ENCODE measurements around the gene PDGFB. TPM values are rescaled to one million over a fixed set of nuclear protein-coding genes. Genes with fewer than 3 reads are reported as not detected.

PDGFB gene
- total RNA-seq, 1 donor from 2014 or later = 2.0 TPM

DNA sequence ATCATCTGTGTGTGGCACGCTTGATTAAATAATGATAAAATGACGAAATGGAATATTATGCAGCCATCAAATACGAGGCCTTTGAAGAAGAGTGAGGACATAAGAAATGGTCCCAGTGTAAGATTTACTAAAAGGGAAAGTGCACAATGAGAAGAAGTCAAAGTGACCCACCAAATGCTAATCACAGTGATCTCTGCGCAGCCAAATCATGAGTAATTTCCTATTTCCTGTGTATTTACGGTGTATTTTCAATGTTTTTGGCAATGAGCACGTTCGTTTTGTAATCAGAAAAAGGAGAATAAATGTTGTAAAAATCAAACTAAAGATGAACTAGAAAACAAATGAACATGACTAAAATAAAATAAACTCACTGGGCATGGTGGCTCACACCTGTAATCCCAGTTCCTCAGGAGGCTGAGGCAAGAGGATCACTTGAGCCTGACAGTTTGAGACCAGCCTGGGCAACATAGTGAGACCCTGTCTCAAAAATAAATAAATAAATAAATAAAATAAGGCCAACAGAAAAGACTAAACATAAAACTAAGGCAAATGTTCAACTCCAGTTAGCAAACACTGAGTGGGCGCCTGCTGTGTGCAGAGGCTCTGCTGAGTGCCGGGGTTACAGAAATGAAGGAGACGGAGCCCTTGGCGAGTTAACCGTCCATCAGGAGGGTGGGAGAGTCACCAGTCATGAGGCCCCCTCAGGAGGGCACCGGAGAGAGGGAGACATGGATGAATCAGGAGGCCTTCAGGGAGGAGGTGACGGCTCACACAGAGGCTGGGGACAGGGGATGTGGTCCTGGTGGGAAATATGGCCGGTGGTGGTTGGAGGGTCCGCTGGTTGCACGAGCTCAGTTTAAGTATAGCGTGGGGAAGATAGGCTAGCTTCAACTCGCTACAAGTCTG is 66.3 kb downstream of the PDGFB start:
- FAIRE-seq = no peak

DNA sequence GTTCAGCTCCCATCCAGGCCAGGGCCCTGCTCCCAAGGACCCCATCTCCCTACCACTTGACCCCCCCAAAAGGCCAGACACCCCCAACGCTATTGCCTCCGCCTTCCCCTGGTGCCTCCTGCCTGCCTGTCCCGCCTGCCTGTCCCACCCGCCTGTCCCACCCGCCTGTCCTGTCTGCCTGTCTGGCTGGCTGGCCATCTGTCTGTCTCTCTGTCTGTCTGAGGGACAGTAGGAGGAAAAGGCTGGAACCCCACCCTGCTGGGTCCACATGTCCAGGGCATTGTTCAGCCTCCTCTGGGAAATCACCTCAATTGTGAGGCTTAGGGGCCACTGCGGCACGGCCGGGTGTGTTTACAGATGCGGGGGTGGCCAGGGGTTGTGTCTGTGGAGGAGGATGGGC is 67.0 kb downstream of the PDGFB start:
- DNase-seq (ENCODE audit: low spot score in 2 of 2) (no peak), FAIRE-seq (no peak)

More for the DNA sequence above, 66.3 kb downstream of the PDGFB start:
- no peak for DNase-seq (ENCODE audit: low spot score in 2 of 2)

DNA sequence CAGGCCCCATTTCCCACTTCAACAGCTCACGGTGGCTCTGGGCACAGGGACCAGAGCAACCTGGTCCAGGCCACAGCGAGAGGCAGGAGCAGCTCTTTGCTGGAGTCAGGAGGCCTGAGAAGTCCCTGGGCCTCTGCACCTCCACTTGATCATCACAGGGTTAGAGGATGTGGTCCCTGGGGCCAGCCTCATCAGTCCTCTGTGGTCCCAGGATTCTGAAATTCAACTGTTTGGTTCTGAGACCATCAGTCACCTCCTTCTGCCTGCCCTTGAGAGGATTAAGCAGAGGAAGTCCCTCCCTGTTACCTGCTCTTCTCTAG is 67.4 kb downstream of the PDGFB start:
- FAIRE-seq (no peak), DNase-seq (ENCODE audit: low spot score in 2 of 2) (no peak)

DNA sequence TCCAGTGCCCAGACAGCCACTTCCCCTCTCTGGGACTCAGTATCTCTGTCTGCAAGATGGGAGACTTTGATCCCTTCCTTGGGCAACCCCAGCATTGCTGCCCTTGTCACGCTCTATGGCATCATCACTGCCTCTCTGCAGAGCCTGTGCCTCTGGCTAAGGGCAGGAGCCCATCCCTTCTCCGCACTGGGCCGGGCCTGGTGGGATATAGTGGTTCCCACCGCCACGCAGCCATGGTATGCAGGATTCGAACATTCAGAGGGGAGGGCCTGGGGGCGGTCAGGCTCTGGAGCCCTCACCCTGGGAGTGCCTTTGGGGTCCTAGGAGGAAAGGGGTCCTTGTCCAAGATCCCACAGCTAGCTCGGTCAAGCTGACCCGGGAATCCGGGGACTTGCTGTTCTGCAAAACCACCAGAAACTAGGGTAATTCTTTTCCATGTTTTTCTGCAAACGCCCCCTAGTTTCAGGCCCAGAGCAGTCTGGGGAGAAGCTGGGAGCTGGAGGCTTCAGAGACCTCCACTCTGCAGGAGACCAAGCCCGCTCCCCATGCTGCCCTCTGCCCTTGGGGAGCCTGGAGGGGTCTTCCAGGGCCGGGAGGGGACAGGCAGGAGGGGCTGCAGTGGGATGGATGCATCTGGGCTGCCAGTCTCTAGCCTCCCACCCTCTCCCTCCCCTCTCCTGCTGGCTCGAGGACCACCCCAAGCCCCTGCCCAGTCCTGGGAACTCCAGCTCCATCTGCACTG is 67.9 kb downstream of the PDGFB start:
- FAIRE-seq (no peak), DNase-seq (ENCODE audit: low spot score in 2 of 2) (no peak)

DNA sequence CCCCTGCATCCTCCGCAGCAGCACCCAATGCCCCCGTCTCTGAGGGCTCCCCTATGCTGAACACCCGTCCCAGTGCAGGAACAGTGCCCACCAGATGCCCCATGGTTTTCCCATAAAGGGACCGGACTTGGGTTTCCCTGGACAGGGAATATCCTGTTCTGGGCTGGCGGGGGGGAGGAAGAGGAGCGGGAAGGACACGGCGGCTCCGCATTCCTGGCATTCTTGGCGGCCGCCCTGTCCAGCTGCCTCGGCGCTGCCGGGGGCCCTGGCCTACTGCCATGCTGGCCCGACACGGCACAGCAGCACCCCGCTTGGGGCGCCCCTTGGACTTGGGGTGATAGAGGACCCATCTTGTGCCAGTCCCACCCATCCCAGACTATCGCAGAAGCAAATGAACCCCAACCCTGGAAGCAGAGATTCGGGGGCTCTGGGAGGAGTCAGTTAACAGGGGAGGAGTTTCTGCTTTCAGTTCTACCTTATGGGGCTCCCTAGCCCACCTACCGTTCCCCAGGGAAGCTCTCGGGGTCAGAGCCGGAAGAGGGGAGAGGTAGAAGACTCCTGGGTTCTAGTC is 68.6 kb downstream of the PDGFB start:
- no peak for DNase-seq (ENCODE audit: low spot score in 2 of 2)
- no peak for FAIRE-seq

DNA sequence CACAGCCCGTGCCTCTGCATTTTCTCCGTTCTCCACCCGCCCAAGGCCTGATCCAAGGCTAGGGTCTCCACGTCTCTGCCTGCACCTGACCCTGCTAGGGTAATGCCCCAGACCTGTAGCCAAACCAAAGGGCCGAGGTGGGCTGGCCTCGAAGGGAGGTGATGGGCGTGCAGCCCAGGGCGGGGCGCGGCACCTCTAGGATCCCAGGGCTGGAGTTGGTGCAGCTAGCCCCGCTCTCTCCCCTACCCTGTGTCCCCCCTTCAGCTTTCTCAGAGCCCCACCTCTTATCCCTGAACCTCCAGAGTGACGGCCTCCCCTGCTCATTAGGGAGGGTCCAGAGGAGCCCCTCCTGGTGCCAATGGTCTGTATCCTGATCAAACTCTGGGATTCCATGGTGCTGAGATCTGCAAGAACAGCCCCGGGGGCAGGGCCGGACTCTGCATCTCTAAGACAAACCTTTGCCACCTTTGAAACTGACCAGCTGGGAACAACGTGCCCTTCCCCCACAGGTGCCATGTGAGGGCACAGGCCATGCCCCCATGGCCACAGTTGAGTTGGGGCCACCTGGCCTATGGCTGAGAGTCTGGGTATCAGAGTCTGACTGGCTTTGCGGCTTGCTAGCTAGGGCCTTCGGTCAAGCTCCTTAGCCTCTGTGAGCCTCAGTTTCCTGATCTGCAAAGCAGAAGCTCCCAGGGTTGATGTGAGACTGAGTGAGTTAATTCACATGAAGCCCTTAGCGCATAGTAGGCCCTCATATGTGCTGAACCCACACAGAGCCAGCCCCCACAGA is 69.2 kb downstream of the PDGFB start:
- no peak for FAIRE-seq
- no peak for DNase-seq (ENCODE audit: low spot score in 2 of 2)

DNA sequence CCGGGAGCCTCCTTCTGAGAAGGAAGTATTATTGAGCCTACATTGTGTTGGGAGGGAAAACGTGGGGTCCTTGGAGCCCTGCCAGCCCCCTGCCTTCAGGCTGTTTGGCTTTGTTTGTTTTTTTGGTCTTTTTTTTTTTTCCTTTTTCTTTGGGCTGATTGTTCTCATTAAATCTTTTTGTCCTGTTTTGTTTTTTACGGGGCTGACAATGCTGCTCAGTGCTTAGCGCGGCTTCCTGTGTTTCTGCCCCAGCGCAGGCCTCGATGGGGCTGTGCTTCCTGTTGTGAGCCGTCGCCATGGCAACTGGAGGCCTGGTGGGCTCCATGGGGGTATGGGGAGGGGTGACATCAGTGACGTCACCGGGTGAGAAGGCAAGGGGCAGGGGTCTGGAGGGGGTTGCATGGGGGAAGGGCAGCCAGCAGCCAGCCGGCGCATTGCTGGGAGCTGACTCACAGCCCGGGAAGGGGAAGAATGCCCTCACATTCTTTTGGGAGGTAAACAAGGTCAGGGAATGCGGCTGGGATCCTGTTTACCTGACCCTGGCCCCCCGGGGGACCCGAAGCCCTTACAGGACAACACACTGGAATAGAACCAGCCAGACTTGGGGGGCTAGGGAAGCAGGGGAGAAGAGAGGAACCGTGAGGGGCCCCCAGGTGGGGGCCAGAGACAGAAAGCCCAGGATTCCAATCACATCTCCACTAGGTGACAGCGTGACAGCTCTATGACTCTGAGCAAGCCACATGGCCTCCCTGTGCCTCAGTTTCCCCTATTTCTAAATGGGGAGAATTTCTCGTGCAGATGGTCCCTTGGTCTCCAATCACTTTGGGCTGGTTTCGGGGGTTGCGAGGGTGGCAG is 70.1 kb downstream of the PDGFB start:
- peak in 1 of 2 donors; percentile 55 for DNase-seq (ENCODE audit: low spot score in 2 of 2)
- FAIRE-seq = no peak

DNA sequence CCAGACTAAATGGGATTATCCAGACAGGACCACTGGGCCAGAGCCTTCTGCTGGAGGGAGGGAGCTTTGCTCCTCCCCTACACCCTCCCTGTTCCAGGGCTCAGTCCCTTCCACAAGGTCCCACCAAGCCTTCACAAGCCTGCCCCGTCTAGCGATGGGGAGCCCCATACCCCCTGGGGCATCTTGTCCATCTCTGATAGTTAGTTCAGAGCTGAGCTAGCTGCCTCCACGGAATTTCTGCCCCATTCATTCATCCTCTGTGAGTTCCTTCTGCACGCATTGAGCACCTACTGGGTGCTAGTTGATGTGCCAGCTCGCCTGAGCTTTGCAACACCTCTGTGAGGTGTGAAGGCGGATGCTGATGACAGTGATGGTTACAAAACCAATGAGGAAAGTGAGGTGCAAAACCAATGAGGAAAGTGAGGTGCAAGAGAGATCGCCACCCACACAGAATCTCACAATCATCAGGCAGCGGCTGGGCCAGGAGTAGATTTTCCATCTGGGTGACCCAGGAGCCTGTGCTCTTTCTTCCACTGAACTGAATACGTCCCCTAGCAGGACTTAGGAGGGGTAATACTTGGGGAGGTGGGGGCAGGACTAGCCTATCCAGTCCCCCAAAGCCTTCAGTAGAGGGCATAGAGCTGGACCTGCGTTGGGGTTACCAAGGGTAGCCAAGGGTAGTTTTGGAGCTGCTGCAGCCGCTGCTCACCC is 70.8 kb downstream of the PDGFB start:
- DNase-seq (ENCODE audit: low spot score in 2 of 2) (no peak), FAIRE-seq (no peak)

Other genes with a start within 250 kb of the PDGFB start
- not detected for gene APOBEC3C, start 230.7 kb downstream of the PDGFB start, total RNA-seq
- under 0.01 TPM for gene APOBEC3D, start 223.9 kb downstream of the PDGFB start, total RNA-seq
- gene APOBEC3F, start 204.1 kb downstream of the PDGFB start, total RNA-seq = 0.82 TPM
- 0.41 TPM for gene APOBEC3G, start 167.7 kb downstream of the PDGFB start, total RNA-seq
- not detected for gene APOBEC3H, start 147.7 kb downstream of the PDGFB start, total RNA-seq
- gene CBX7, start 92.3 kb downstream of the PDGFB start, total RNA-seq = 6.1 TPM
- gene RPL3, start 74.6 kb upstream of the PDGFB start, total RNA-seq = 1,897 TPM
- gene SYNGR1, start 105.0 kb upstream of the PDGFB start, total RNA-seq = 50.1 TPM
- gene TAB1, start 154.8 kb upstream of the PDGFB start, total RNA-seq = 15.1 TPM
- 19.2 TPM for gene MGAT3, start 212.0 kb upstream of the PDGFB start, total RNA-seq

Data from frontal cortex (tissue), 4 donors.